H9 (cell line): ENCODE data around the gene ZHX3. TPM values are rescaled to one million over a fixed set of nuclear protein-coding genes. Genes with fewer than 3 reads are reported as not detected.

ENCODE experiments used
- DNase-seq: peaks from one replicate; pipeline ENCODE4 v3.0.0-alpha.2; 2017
- H2AFZ ChIP-seq: one replicate; pipeline ENCODE4 v1.6.1; 2013; ENCODE audit warnings: mild to moderate bottlenecking, low read length, control low read depth, moderate library complexity
- H2AK5ac ChIP-seq: 2 replicates; pipeline ENCODE4 v1.6.1; 2013; ENCODE audit warnings: low read length, control low read depth, mixed read lengths; ENCODE audit not compliant: insufficient read length
- H2BK120ac ChIP-seq: one replicate; pipeline ENCODE4 v1.6.1; 2013; ENCODE audit warnings: low read depth, mild to moderate bottlenecking, low read length, control low read depth, inconsistent platforms; ENCODE audit not compliant: poor library complexity, severe bottlenecking
- H2BK12ac ChIP-seq: 2 replicates; pipeline ENCODE4 v1.6.1; 2013; ENCODE audit warnings: low read length, control low read depth, mixed read lengths, low read depth; ENCODE audit not compliant: insufficient read length
- H2BK15ac ChIP-seq: 2 replicates; pipeline ENCODE4 v1.6.1; 2013; ENCODE audit warnings: low read depth, low read length, control low read depth
- H2BK20ac ChIP-seq: one replicate; pipeline ENCODE4 v1.6.1; 2013; ENCODE audit warnings: low read depth, mild to moderate bottlenecking, low read length, control low read depth, inconsistent platforms; ENCODE audit not compliant: poor library complexity, severe bottlenecking
- H2BK5ac ChIP-seq: 2 replicates; pipeline ENCODE4 v1.6.1; 2013; ENCODE audit warnings: low read length, control low read depth, mixed read lengths; ENCODE audit not compliant: insufficient read length
- H3K14ac ChIP-seq: 2 replicates; pipeline ENCODE4 v1.6.1; 2013; ENCODE audit warnings: low read length, control low read depth; ENCODE audit not compliant: insufficient read depth
- H3K18ac ChIP-seq: 2 replicates; pipeline ENCODE4 v1.6.1; 2013; ENCODE audit warnings: low read depth, mild to moderate bottlenecking, mixed read lengths, low read length, control low read depth; ENCODE audit not compliant: insufficient read length
- H3K23ac ChIP-seq: 2 replicates; pipeline ENCODE4 v1.6.1; 2013; ENCODE audit warnings: low read length, control low read depth, mixed read lengths, low read depth; ENCODE audit not compliant: insufficient read length
- H3K23me2 ChIP-seq: 2 replicates; pipeline ENCODE4 v1.6.1; 2013; ENCODE audit warnings: low read depth, mild to moderate bottlenecking, mixed read lengths, low read length, control low read depth; ENCODE audit not compliant: insufficient read length, poor library complexity, severe bottlenecking
- H3K27ac ChIP-seq: 2 replicates; pipeline ENCODE4 v1.5.1; 2013; ENCODE audit warnings: low read length, control low read depth, mixed read lengths, low read depth; ENCODE audit not compliant: insufficient read length
- H3K27me3 ChIP-seq: 2 replicates; pipeline ENCODE4 v1.6.1; 2013; ENCODE audit warnings: low read length, control low read depth, inconsistent platforms; ENCODE audit not compliant: insufficient read depth
- H3K4ac ChIP-seq: 2 replicates; pipeline ENCODE4 v1.6.1; 2013; ENCODE audit warnings: low read depth, mild to moderate bottlenecking, control low read depth, inconsistent platforms, low read length, moderate library complexity
- H3K4me1 ChIP-seq: 2 replicates; pipeline ENCODE4 v1.6.1; 2013; ENCODE audit warnings: low read length, control low read depth, inconsistent platforms; ENCODE audit not compliant: insufficient read depth
- H3K4me2 ChIP-seq: 2 replicates; pipeline ENCODE4 v1.6.1; 2013; ENCODE audit warnings: low read length, control low read depth, mixed read lengths; ENCODE audit not compliant: insufficient read length, insufficient read depth
- H3K56ac ChIP-seq: 2 replicates; pipeline ENCODE4 v1.6.1; 2013; ENCODE audit warnings: low read depth, mild to moderate bottlenecking, mixed read lengths, low read length, control low read depth; ENCODE audit not compliant: insufficient read length
- H3K79me1 ChIP-seq: 2 replicates; pipeline ENCODE4 v1.6.1; 2013; ENCODE audit warnings: low read depth, mild to moderate bottlenecking, moderate library complexity, low read length, control low read depth, inconsistent platforms; ENCODE audit not compliant: insufficient read depth, poor library complexity, severe bottlenecking
- H3K79me2 ChIP-seq: 2 replicates; pipeline ENCODE4 v1.6.1; 2013; ENCODE audit warnings: low read length, control low read depth, inconsistent platforms; ENCODE audit not compliant: insufficient read depth
- H3K9ac ChIP-seq: 2 replicates; pipeline ENCODE4 v1.6.1; 2013; ENCODE audit warnings: low read length, control low read depth, mixed read lengths; ENCODE audit not compliant: insufficient read length; ENCODE audit errors: extremely low read depth
- H3K9me3 ChIP-seq: one replicate; pipeline ENCODE4 v1.6.1; 2013; ENCODE audit warnings: low read depth, low read length, inconsistent platforms; ENCODE audit not compliant: control insufficient read depth
- H3T11ph ChIP-seq: one replicate; pipeline ENCODE4 v1.6.1; 2013; ENCODE audit warnings: mild to moderate bottlenecking, low read length, control low read depth, inconsistent platforms
- H4K20me1 ChIP-seq: one replicate; pipeline ENCODE4 v1.6.1; 2013; ENCODE audit not compliant: control insufficient read depth, insufficient read length, insufficient read depth
- H4K5ac ChIP-seq: 2 replicates; pipeline ENCODE4 v1.6.1; 2013; ENCODE audit warnings: low read depth, mild to moderate bottlenecking, mixed read lengths, low read length, control low read depth; ENCODE audit not compliant: insufficient read length
- H4K8ac ChIP-seq: replicated peaks from 2 replicates; pipeline ENCODE4 v1.6.1; 2013; ENCODE audit warnings: low read length, control low read depth, mixed read lengths, low read depth; ENCODE audit not compliant: insufficient read length
- H4K91ac ChIP-seq: 2 replicates; pipeline ENCODE4 v1.6.1; 2013; ENCODE audit warnings: low read depth, mild to moderate bottlenecking, moderate library complexity, mixed read lengths, low read length, control low read depth; ENCODE audit not compliant: insufficient read length
- H3K27ac Mint-ChIP-seq, 3 experiments: 2 replicates in 2 of 3; 3 replicates in 1 of 3; pipeline ENCODE4 v1.8.0; 2020 to 2021; ENCODE audit warnings: mixed read lengths in 3 of 3, mild to moderate bottlenecking in 1 of 3, moderate library complexity in 1 of 3
- H3K27me3 Mint-ChIP-seq: 2 replicates; pipeline ENCODE4 v1.8.0; 2021; ENCODE audit warnings: low read depth, mild to moderate bottlenecking, moderate library complexity, mixed read lengths
- H3K36me3 Mint-ChIP-seq, 3 experiments: 2 replicates in 2 of 3; 3 replicates in 1 of 3; pipeline ENCODE4 v1.8.0; 2020 to 2021; ENCODE audit warnings: low read depth in 3 of 3, mixed read lengths in 3 of 3; ENCODE audit not compliant: insufficient read depth in 1 of 3
- H3K4me1 Mint-ChIP-seq, 2 experiments: 2 replicates each; pipeline ENCODE4 v1.8.0; 2020; ENCODE audit warnings: mixed read lengths in 2 of 2
- H3K4me3 Mint-ChIP-seq, 2 experiments: 2 replicates in 1 of 2; 3 replicates in 1 of 2; pipeline ENCODE4 v1.8.0; 2020 to 2021; ENCODE audit warnings: mild to moderate bottlenecking in 2 of 2, mixed read lengths in 2 of 2, moderate library complexity in 1 of 2
- H3K9me3 Mint-ChIP-seq, 2 experiments: 2 replicates in 1 of 2; 3 replicates in 1 of 2; pipeline ENCODE4 v1.8.0; 2020; ENCODE audit warnings: mild to moderate bottlenecking in 2 of 2, mixed read lengths in 2 of 2, moderate library complexity in 1 of 2
- CTCF ChIP-seq: fragments of 200-600 bp; sonication (generic); conservative IDR thresholded peaks from 3 replicates; pipeline ENCODE4 v1.8.0; 2021; ENCODE audit warnings: antibody characterized with exemption, mild to moderate bottlenecking
- WGBS: extraction: QIAGEN DNeasy Blood & Tissue Kit; methylation state at CpG from one replicate; pipeline ENCODE4 v1.1.7; 2013; ENCODE audit warnings: missing lambda C conversion rate, low lambda C conversion rate, mixed read lengths; ENCODE audit not compliant: insufficient read length; ENCODE audit errors: extremely low coverage; 5-methylcytosine and 5-hydroxymethylcytosine counted together
- total RNA-seq: library from RNA; stranded (reverse); gene quantifications from 2 replicates; pipeline ENCODE4 v1.2.1, GENCODE V29; 2021

Gene ZHX3
- total RNA-seq, 1 experiment from 2014 or later, result 4.4 TPM

- no peaks in the 10 kb centered on the region for H3K79me2 ChIP-seq
- no peak overlapping the region for H2BK120ac ChIP-seq
- no peak overlapping the region for H2AFZ ChIP-seq
- H3K4me1 ChIP-seq, result no peaks in the 10 kb centered on the region
- Mint-ChIP-seq H3K9me3 (no peaks in the 10 kb centered on the region), H3K36me3 (no peaks in the 10 kb centered on the region), H3K4me1 (no peaks in the 10 kb centered on the region), H3K27ac (no peak overlapping the region), H3K27me3 (peaks cover 2% of the 10 kb centered on the region; the same call in 1 of the 2 replicates), H3K4me3 (no peak overlapping the region)
- no peak overlapping the region for H2BK5ac ChIP-seq
- WGBS, result no CpG with 5 or more reads among the region's 3 CpGs
- H4K91ac ChIP-seq, result no peak overlapping the region
- H4K20me1 ChIP-seq, result no peaks in the 10 kb centered on the region
- H2BK12ac ChIP-seq, result no peak overlapping the region
- H3K4me2 ChIP-seq, result no peak overlapping the region
- H3K56ac ChIP-seq, result no peak overlapping the region
- H3K18ac ChIP-seq, result no peak overlapping the region
- no peak overlapping the region for H2BK20ac ChIP-seq
- H3K14ac ChIP-seq, result no peak overlapping the region
- no peak overlapping the region for H2AK5ac ChIP-seq
- no peak overlapping the region for H4K8ac ChIP-seq
- H3K9ac ChIP-seq, result no peak overlapping the region
- no peaks in the 10 kb centered on the region for H3K79me1 ChIP-seq
- no peaks in the 10 kb centered on the region for H3K9me3 ChIP-seq
- no peak overlapping the region for H2BK15ac ChIP-seq
- no peak for DNase-seq
- no peak overlapping the region for H3K27ac ChIP-seq
- H3K23ac ChIP-seq, result no peak overlapping the region
- no peak overlapping the region for H3K4ac ChIP-seq
- TF ChIP-seq CTCF, result no peak
- H4K5ac ChIP-seq, result no peak overlapping the region
- H3K23me2 ChIP-seq, result no peaks in the 10 kb centered on the region
- H3T11ph ChIP-seq, result no peak overlapping the region
- no peaks in the 10 kb centered on the region for H3K27me3 ChIP-seq
Observed at GRCh38 chr20:41214202-41214601, 103.3 kb downstream of the ZHX3 start.
